ENCODE measurements around the gene ERVK3-1.

- no peak for TF ChIP-seq POLR2A (IDR thresholded peaks at IDR 0.05)
- TF ChIP-seq, protein P1, sequence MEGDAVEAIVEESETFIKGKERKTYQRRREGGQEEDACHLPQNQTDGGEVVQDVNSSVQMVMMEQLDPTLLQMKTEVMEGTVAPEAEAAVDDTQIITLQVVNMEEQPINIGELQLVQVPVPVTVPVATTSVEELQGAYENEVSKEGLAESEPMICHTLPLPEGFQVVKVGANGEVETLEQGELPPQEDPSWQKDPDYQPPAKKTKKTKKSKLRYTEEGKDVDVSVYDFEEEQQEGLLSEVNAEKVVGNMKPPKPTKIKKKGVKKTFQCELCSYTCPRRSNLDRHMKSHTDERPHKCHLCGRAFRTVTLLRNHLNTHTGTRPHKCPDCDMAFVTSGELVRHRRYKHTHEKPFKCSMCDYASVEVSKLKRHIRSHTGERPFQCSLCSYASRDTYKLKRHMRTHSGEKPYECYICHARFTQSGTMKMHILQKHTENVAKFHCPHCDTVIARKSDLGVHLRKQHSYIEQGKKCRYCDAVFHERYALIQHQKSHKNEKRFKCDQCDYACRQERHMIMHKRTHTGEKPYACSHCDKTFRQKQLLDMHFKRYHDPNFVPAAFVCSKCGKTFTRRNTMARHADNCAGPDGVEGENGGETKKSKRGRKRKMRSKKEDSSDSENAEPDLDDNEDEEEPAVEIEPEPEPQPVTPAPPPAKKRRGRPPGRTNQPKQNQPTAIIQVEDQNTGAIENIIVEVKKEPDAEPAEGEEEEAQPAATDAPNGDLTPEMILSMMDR (IDR thresholded peaks at IDR 0.05) = no peak
These were observed 33.8 kb downstream of the ERVK3-1 start for GRCh38 chr19:58338825-58339558.

All from testis (tissue), 2 donors.